IMR-90 (cell line): ENCODE measurements around the gene RAPGEF2. TPM values are rescaled to one million over a fixed set of nuclear protein-coding genes. Genes with fewer than 3 reads are reported as not detected.

Experiments
- ATAC-seq: fragments of 200-7000 bp; cut with Tn5 transposase; 2 replicates; pipeline ENCODE4 v1.9.1; 2020; ENCODE audit warnings: low read depth, mild to moderate bottlenecking, moderate library complexity
- BruUV-seq: library from RNA; stranded (reverse); fragments of 400-500 nt; replicated peaks from 2 replicates; lab custom pipeline; 2021; lab: Mats Ljungman, UMichigan
- CTCF ChIA-PET: fragments of 300-600 bp; formaldehyde crosslinking; extraction: SDS; loops from one replicate; lab custom pipeline; 2021; ENCODE audit warnings: antibody characterized with exemption; lab: Yijun Ruan, JAX
- POLR2A ChIA-PET: fragments of 300-600 bp; sonication (Branson Sonifier 250); formaldehyde crosslinking; loops from one replicate; lab custom pipeline; 2022; ENCODE audit warnings: antibody characterized with exemption; ENCODE audit not compliant: unreplicated experiment; lab: Charles Lee
- DNase-seq: peaks from one replicate; pipeline ENCODE4 v3.0.0; 2013
- H2AFZ ChIP-seq: replicated peaks from 2 replicates; pipeline ENCODE3; 2013; ENCODE audit warnings: low read length, mild to moderate bottlenecking; ENCODE audit not compliant: poor library complexity
- H2AK5ac ChIP-seq: 2 replicates; pipeline ENCODE4 v1.6.1; 2013; ENCODE audit warnings: low read depth, low read length, inconsistent platforms
- H2AK9ac ChIP-seq: replicated peaks from 2 replicates; pipeline ENCODE3; 2013; ENCODE audit warnings: mild to moderate bottlenecking, low read depth, low read length, moderate library complexity; ENCODE audit not compliant: poor library complexity
- H2BK120ac ChIP-seq: 2 replicates; pipeline ENCODE4 v1.6.1; 2013; ENCODE audit warnings: low read depth, low read length, inconsistent platforms
- H2BK15ac ChIP-seq: 3 replicates; pipeline ENCODE4 v1.6.1; 2013; ENCODE audit warnings: low read depth, low read length, inconsistent platforms
- H2BK20ac ChIP-seq: 2 replicates; pipeline ENCODE4 v1.6.1; 2013; ENCODE audit warnings: low read depth, mild to moderate bottlenecking, inconsistent platforms, low read length, moderate library complexity
- H2BK5ac ChIP-seq: 2 replicates; pipeline ENCODE4 v1.6.1; 2013; ENCODE audit warnings: mild to moderate bottlenecking, low read depth, low read length, inconsistent platforms; ENCODE audit not compliant: poor library complexity, severe bottlenecking
- H3K14ac ChIP-seq: replicated peaks from 2 replicates; pipeline ENCODE4 v1.6.1; 2013; ENCODE audit warnings: low read depth, low read length, inconsistent platforms
- H3K18ac ChIP-seq: 2 replicates; pipeline ENCODE4 v1.6.1; 2013; ENCODE audit warnings: low read depth, low read length, control low read depth
- H3K23ac ChIP-seq: 2 replicates; pipeline ENCODE4 v1.6.1; 2013; ENCODE audit warnings: low read depth, low read length, inconsistent platforms
- H3K27ac ChIP-seq: 2 replicates; pipeline ENCODE4 v1.5.1; 2013; ENCODE audit warnings: mild to moderate bottlenecking, control low read depth, low read length; ENCODE audit not compliant: insufficient read depth
- H3K27me3 ChIP-seq: 2 replicates; pipeline ENCODE4 v1.6.1; 2013; ENCODE audit warnings: low read length; ENCODE audit not compliant: control insufficient read depth, insufficient read depth
- H3K36me3 ChIP-seq: 2 replicates; pipeline ENCODE4 v1.6.1; 2013; ENCODE audit warnings: low read length, mixed read lengths; ENCODE audit not compliant: control insufficient read depth, insufficient read depth
- H3K4ac ChIP-seq: 2 replicates; pipeline ENCODE4 v1.6.1; 2013; ENCODE audit warnings: low read depth, low read length, inconsistent platforms
- H3K4me1 ChIP-seq: 2 replicates; pipeline ENCODE4 v1.6.1; 2013; ENCODE audit warnings: low read length, mixed read lengths; ENCODE audit not compliant: control insufficient read depth, insufficient read depth
- H3K4me2 ChIP-seq: 2 replicates; pipeline ENCODE4 v1.6.1; 2013; ENCODE audit warnings: low read depth, mild to moderate bottlenecking, control low read depth, low read length, moderate library complexity
- H3K4me3 ChIP-seq: 2 replicates; pipeline ENCODE4 v1.5.1; 2013; ENCODE audit warnings: low read depth, mild to moderate bottlenecking, control low read depth, low read length, moderate library complexity; ENCODE audit not compliant: insufficient read depth
- H3K56ac ChIP-seq: 2 replicates; pipeline ENCODE4 v1.6.1; 2013; ENCODE audit warnings: low read length, inconsistent platforms; ENCODE audit not compliant: insufficient read depth; ENCODE audit errors: extremely low read depth
- H3K79me1 ChIP-seq, 2 experiments: 2 replicates each; pipeline ENCODE4 v1.6.1; 2013; ENCODE audit warnings: low read length in 2 of 2, inconsistent platforms in 1 of 2, low read depth in 1 of 2
- H3K9ac ChIP-seq: 2 replicates; pipeline ENCODE4 v1.6.1; 2013; ENCODE audit warnings: low read depth, low read length, control low read depth
- H3K9me1 ChIP-seq: 2 replicates; pipeline ENCODE4 v1.6.1; 2013; ENCODE audit warnings: low read length, inconsistent platforms; ENCODE audit not compliant: insufficient read depth
- H3K9me3 ChIP-seq: 2 replicates; pipeline ENCODE4 v1.6.1; 2013; ENCODE audit warnings: low read length; ENCODE audit not compliant: control insufficient read depth, insufficient read depth
- H4K20me1 ChIP-seq: 2 replicates; pipeline ENCODE4 v1.6.1; 2013; ENCODE audit warnings: low read length, inconsistent platforms; ENCODE audit not compliant: insufficient read depth
- H4K5ac ChIP-seq: 2 replicates; pipeline ENCODE4 v1.6.1; 2013; ENCODE audit warnings: mild to moderate bottlenecking, low read depth, low read length, control low read depth
- H4K8ac ChIP-seq, 2 experiments: 2 replicates each; pipeline ENCODE4 v1.6.1; 2013; ENCODE audit warnings: low read depth in 2 of 2, low read length in 2 of 2, control low read depth in 1 of 2, inconsistent platforms in 1 of 2
- H4K91ac ChIP-seq: 2 replicates; pipeline ENCODE4 v1.6.1; 2013; ENCODE audit warnings: low read depth, low read length, inconsistent platforms; ENCODE audit not compliant: insufficient read depth
- BHLHE40 ChIP-seq: fragments of 150-350 bp; IDR thresholded peaks from 2 replicates; pipeline ENCODE4 v1.6.1; 2016; ENCODE audit warnings: mild to moderate bottlenecking, low read depth, low read length
- CEBPB ChIP-seq: IDR thresholded peaks from 2 replicates; pipeline ENCODE4 v1.6.1; 2012; ENCODE audit warnings: low read depth, low read length, improper control_type of control experiment
- CHD1 ChIP-seq: IDR thresholded peaks from 2 replicates; pipeline ENCODE4 v1.6.1; 2012; ENCODE audit warnings: low read depth, low read length, improper control_type of control experiment
- FOS ChIP-seq: fragments of 150-350 bp; IDR thresholded peaks from 2 replicates; pipeline ENCODE4 v1.6.1; 2016; ENCODE audit warnings: low read depth, low read length
- MAFK ChIP-seq: IDR thresholded peaks from 2 replicates; pipeline ENCODE4 v1.6.1; 2012; ENCODE audit warnings: low read depth, low read length, improper control_type of control experiment
- RAD21 ChIP-seq: IDR thresholded peaks from 2 replicates; pipeline ENCODE4 v1.6.1; 2012; ENCODE audit warnings: low read length, improper control_type of control experiment
- USF2 ChIP-seq: fragments of 150-350 bp; IDR thresholded peaks from 2 replicates; pipeline ENCODE4 v1.6.1; 2017; ENCODE audit warnings: mild to moderate bottlenecking, antibody characterized with exemption, low read length, low read depth
- WGBS, 2 experiments: methylation state at CpG; one replicate each; pipeline versions ENCODE4 v1.1.5 to v1.1.7; 2013; ENCODE audit warnings: missing lambda C conversion rate in 2 of 2; ENCODE audit not compliant: insufficient read length in 1 of 2; ENCODE audit errors: extremely low coverage in 2 of 2; 5-methylcytosine and 5-hydroxymethylcytosine counted together
- dilution Hi-C: fragments of 300-500 bp; cut with HindIII; formaldehyde crosslinking; loops from one replicate; pipeline ENCODE4 v1.14.3; 2018; ENCODE audit warnings: low sequenced_read_pairs; ENCODE audit not compliant: unreplicated experiment
- in situ Hi-C: fragments of 300-500 bp; cut with MboI; formaldehyde crosslinking; loops from 3 replicates; pipeline ENCODE4 v1.14.3; 2019; ENCODE audit warnings: low sequenced_read_pairs, inconsistent platforms, mixed read lengths
- intact Hi-C: fragments of 100-400 bp; cut with micrococcal nuclease; formaldehyde crosslinking; loops from 2 replicates; pipeline ENCODE4 v1.10.0; 2022
- polyA plus RNA-seq, 3 experiments: library from polyadenylated mRNA; depleted of rRNA; stranded (reverse); fragments of >200 nt; gene quantifications; 2 replicates each; pipeline ENCODE4 v1.2.3, GENCODE V29; 2012; ENCODE audit warnings: low replicate concordance in 1 of 3
- total RNA-seq: library from RNA; depleted of rRNA; stranded (reverse); fragments of >200 nt; gene quantifications from 2 replicates; pipeline ENCODE4 v1.2.3, GENCODE V29; 2012

RAPGEF2 gene
- total and polyA plus RNA-seq, 2 of the 4 experiments (the other 2 are of a cell fraction), result 27.6 to 109 TPM

GRCh38 chr4:159358226-159358625 is 255.3 kb downstream of the RAPGEF2 start:
- H4K91ac ChIP-seq, result peak overlapping the region; percentile 97
- H2AFZ ChIP-seq, result peak overlapping the region; percentile 85
- H4K20me1 ChIP-seq, result peaks cover 3% of the 10 kb centered on the region; the same call in 1 of the 2 replicates
- H2BK120ac ChIP-seq, result peak overlapping the region; percentile 97
- H4K8ac ChIP-seq, result peak overlapping the region in 1 of 2 experiments; percentile 97; a peak in 3 of 4 replicates
- H3K79me1 ChIP-seq, result peaks cover 12 to 33% of the 10 kb centered on the region in 2 experiments
- peak overlapping the region; percentile 85 for H4K5ac ChIP-seq
- dilution Hi-C loops (no loop called here), intact Hi-C loops (loop anchor here (1.0 kb wide), 1 partner anchor 48 kb away; no protein-coding TSS in a partner anchor), in situ Hi-C loops (no loop called here)
- peak overlapping the region; percentile 63 for H3K9ac ChIP-seq
- BruUV-seq, result no TSS peak
- no CpG with 5 or more reads among the region's 2 CpGs for WGBS, 2 experiments
- H3K9me1 ChIP-seq, result peaks cover 12% of the 10 kb centered on the region
- H2AK5ac ChIP-seq, result peak overlapping the region; percentile 66; the same call in 1 of the 2 replicates
- H2BK5ac ChIP-seq, result peak overlapping the region; percentile 99
- TF ChIP-seq CHD1 (no peak), MAFK (peak; percentile 64), FOS (peak; percentile 75; the same call in 1 of the 2 replicates), BHLHE40 (no peak), CEBPB (peak; percentile 72), RAD21 (peak; percentile 18; the same call in 1 of the 2 replicates), USF2 (no peak)
- no peaks in the 10 kb centered on the region for H3K27me3 ChIP-seq
- POLR2A ChIA-PET, result interaction anchor here (0.6 kb wide), 1 partner anchor 109 kb away, joined by 8 read pairs; no protein-coding TSS in a partner anchor
- H3K56ac ChIP-seq, result peak overlapping the region; percentile 80
- peak overlapping the region; percentile 81 for H3K27ac ChIP-seq
- H3K14ac ChIP-seq, result peak overlapping the region; percentile 96
- CTCF ChIA-PET, result no interaction called here
- peak overlapping the region; percentile 92 for H3K18ac ChIP-seq
- H3K23ac ChIP-seq, result peak overlapping the region; percentile 99
- no peak overlapping the region for H3K4me3 ChIP-seq
- peak overlapping the region; percentile 96 for H2AK9ac ChIP-seq
- H3K4ac ChIP-seq, result peak overlapping the region; percentile 99
- peaks cover 13% of the 10 kb centered on the region for H3K4me1 ChIP-seq
- peak overlapping the region; percentile 78 for H3K4me2 ChIP-seq
- ATAC-seq (peak; percentile 82), DNase-seq (peak; percentile 90)
- H3K36me3 ChIP-seq, result peaks cover 19% of the 10 kb centered on the region
- H2BK20ac ChIP-seq, result peak overlapping the region; percentile 96
- no peaks in the 10 kb centered on the region for H3K9me3 ChIP-seq
- 0 out of 3 replicates have a peak overlapping the region, but pooled peaks have one; percentile 87 for H2BK15ac ChIP-seq
